Body of pancreas (tissue), 4 donors: ENCODE measurements around the gene ABR.

Experiments used
- CTCF ChIP-seq, 7 experiments: fragments of 450-650 bp in 4 of 7; fragments of 200-600 bp in 3 of 7; sonication (generic) in 3 of 7; IDR thresholded peaks; one replicate each; pipeline ENCODE4 v1.5.1; 2016 to 2019; ENCODE audit warnings: antibody characterized with exemption in 7 of 7
- POLR2A ChIP-seq, 3 donors: fragments of 450-650 bp; IDR thresholded peaks; one replicate each; pipeline ENCODE4 v1.6.1; 2016; ENCODE audit warnings: antibody characterized with exemption in 3 of 3, mild to moderate bottlenecking in 2 of 3

- TF ChIP-seq CTCF (IDR thresholded peaks at IDR 0.05) (no peak), POLR2A (IDR thresholded peaks at IDR 0.05) (no peak)
These were observed 75.6 kb downstream of the ABR start for GRCh38 chr17:1104222-1104621.
